GM23338 (cell line): ENCODE data around the gene R3HDM2. TPM values are rescaled to one million over a fixed set of nuclear protein-coding genes. Genes with fewer than 3 reads are reported as not detected.

Experiments
- EZH2 ChIP-seq: fragments of 200-600 bp; sonication (generic); IDR thresholded peaks from one replicate; pipeline ENCODE4 v1.8.0; 2017; ENCODE audit warnings: antibody characterized with exemption, mild to moderate bottlenecking, low read depth; ENCODE audit not compliant: unreplicated experiment
- EZH2phosphoT487 ChIP-seq: fragments of 200-600 bp; sonication (generic); IDR thresholded peaks from one replicate; pipeline ENCODE4 v1.8.1; 2018; ENCODE audit warnings: antibody characterized with exemption; ENCODE audit not compliant: unreplicated experiment
- STAT1 ChIP-seq: IDR thresholded peaks from one replicate; pipeline ENCODE4 v1.6.1; 2016; ENCODE audit warnings: antibody characterized with exemption; ENCODE audit not compliant: unreplicated experiment
- ZNF114 ChIP-seq: fragments of 250-450 bp; sonication (Bioruptor Pico); IDR thresholded peaks from 2 replicates; pipeline ENCODE4 v1.5.0; 2020; ENCODE audit warnings: mild to moderate bottlenecking, moderate library complexity
- ZNF331 ChIP-seq: fragments of 250-450 bp; sonication (Bioruptor Pico); IDR thresholded peaks from 2 replicates; pipeline ENCODE4 v1.5.0; 2020; ENCODE audit warnings: low read depth, mild to moderate bottlenecking, moderate library complexity
- polyA plus RNA-seq: library from polyadenylated mRNA; unstranded; fragments of >200 nt; fragmentation: Nextera tagmentation; extraction: Ambion mirVana; gene quantifications from 2 replicates; pipeline ENCODE4 v1.2.1, GENCODE V29; 2016
- total RNA-seq: library from RNA; depleted of rRNA; stranded (reverse); fragments of >200 nt; shearing (Covaris generic); gene quantifications from 2 replicates; pipeline ENCODE4 v1.2.3, GENCODE V29; 2014
- TF ChIP-seq, protein P1 (sequence below): fragments of 250-450 bp; sonication (Bioruptor Pico); IDR thresholded peaks from 2 replicates; pipeline ENCODE4 v1.5.0; 2020; ENCODE audit warnings: mild to moderate bottlenecking, moderate library complexity
- TF ChIP-seq, protein P2 (sequence below), 2 experiments: fragments of 200-600 bp in 1 of 2; sonication (generic) in 1 of 2; conservative IDR thresholded peaks; 2 replicates each; pipeline versions ENCODE4 v1.5.1 to v1.6.1; 2016 to 2017; ENCODE audit warnings: antibody characterized with exemption in 2 of 2, low read depth in 2 of 2, mild to moderate bottlenecking in 2 of 2, moderate library complexity in 1 of 2

Gene R3HDM2
- total and polyA plus RNA-seq, 2 experiments from 2014 or later = 9.6 to 19.6 TPM

DNA sequence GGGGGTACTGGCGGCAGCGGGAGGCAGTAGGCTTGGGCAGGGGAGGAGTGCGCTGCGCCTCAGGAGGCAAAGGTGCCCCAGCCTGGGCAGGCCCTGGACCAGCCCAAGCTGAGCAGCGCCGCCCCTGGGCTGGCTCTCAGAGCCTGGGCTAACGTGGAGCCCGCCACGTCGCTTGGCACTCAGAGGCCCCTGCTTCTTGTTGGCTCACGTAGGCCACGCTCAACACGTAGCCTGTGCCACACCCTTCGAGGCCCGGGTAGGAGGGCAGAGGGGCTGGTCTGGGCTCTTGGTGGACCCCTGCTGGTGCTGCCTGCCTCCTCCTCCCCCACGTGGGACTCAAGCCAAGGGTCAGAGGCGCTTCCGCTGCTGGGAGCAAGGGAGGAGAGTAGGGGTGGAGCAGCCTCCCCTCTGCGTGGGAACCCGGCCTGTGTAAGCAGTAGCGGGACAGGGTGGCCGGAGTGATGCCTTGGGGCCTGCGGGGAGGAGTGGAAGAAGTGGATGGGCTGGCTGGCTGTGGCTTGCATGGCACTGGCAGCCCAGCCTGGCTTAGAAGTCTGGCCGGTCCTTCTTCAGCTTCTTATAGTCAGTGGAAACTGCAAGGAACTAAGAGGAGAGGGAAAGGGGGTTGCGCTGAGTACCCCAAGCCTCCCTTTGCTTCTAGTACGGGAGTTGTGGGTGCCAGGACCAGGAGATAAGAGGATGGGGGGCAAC, 195.7 kb downstream of the R3HDM2 start (continued):
- TF ChIP-seq, protein P1, sequence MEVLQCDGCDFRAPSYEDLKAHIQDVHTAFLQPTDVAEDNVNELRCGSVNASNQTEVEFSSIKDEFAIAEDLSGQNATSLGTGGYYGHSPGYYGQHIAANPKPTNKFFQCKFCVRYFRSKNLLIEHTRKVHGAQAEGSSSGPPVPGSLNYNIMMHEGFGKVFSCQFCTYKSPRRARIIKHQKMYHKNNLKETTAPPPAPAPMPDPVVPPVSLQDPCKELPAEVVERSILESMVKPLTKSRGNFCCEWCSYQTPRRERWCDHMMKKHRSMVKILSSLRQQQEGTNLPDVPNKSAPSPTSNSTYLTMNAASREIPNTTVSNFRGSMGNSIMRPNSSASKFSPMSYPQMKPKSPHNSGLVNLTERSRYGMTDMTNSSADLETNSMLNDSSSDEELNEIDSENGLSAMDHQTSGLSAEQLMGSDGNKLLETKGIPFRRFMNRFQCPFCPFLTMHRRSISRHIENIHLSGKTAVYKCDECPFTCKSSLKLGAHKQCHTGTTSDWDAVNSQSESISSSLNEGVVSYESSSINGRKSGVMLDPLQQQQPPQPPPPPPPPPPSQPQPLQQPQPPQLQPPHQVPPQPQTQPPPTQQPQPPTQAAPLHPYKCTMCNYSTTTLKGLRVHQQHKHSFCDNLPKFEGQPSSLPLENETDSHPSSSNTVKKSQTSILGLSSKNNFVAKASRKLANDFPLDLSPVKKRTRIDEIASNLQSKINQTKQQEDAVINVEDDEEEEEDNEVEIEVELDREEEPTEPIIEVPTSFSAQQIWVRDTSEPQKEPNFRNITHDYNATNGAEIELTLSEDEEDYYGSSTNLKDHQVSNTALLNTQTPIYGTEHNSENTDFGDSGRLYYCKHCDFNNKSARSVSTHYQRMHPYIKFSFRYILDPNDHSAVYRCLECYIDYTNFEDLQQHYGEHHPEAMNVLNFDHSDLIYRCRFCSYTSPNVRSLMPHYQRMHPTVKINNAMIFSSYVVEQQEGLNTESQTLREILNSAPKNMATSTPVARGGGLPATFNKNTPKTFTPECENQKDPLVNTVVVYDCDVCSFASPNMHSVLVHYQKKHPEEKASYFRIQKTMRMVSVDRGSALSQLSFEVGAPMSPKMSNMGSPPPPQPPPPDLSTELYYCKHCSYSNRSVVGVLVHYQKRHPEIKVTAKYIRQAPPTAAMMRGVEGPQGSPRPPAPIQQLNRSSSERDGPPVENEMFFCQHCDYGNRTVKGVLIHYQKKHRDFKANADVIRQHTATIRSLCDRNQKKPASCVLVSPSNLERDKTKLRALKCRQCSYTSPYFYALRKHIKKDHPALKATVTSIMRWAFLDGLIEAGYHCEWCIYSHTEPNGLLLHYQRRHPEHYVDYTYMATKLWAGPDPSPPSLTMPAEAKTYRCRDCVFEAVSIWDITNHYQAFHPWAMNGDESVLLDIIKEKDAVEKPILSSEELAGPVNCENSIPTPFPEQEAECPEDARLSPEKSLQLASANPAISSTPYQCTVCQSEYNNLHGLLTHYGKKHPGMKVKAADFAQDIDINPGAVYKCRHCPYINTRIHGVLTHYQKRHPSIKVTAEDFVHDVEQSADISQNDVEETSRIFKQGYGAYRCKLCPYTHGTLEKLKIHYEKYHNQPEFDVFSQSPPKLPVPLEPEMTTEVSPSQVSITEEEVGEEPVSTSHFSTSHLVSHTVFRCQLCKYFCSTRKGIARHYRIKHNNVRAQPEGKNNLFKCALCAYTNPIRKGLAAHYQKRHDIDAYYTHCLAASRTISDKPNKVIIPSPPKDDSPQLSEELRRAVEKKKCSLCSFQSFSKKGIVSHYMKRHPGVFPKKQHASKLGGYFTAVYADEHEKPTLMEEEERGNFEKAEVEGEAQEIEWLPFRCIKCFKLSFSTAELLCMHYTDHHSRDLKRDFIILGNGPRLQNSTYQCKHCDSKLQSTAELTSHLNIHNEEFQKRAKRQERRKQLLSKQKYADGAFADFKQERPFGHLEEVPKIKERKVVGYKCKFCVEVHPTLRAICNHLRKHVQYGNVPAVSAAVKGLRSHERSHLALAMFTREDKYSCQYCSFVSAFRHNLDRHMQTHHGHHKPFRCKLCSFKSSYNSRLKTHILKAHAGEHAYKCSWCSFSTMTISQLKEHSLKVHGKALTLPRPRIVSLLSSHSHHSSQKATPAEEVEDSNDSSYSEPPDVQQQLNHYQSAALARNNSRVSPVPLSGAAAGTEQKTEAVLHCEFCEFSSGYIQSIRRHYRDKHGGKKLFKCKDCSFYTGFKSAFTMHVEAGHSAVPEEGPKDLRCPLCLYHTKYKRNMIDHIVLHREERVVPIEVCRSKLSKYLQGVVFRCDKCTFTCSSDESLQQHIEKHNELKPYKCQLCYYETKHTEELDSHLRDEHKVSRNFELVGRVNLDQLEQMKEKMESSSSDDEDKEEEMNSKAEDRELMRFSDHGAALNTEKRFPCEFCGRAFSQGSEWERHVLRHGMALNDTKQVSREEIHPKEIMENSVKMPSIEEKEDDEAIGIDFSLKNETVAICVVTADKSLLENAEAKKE (CRISPR knock-in tag) = no peak
- TF ChIP-seq, protein P2, sequence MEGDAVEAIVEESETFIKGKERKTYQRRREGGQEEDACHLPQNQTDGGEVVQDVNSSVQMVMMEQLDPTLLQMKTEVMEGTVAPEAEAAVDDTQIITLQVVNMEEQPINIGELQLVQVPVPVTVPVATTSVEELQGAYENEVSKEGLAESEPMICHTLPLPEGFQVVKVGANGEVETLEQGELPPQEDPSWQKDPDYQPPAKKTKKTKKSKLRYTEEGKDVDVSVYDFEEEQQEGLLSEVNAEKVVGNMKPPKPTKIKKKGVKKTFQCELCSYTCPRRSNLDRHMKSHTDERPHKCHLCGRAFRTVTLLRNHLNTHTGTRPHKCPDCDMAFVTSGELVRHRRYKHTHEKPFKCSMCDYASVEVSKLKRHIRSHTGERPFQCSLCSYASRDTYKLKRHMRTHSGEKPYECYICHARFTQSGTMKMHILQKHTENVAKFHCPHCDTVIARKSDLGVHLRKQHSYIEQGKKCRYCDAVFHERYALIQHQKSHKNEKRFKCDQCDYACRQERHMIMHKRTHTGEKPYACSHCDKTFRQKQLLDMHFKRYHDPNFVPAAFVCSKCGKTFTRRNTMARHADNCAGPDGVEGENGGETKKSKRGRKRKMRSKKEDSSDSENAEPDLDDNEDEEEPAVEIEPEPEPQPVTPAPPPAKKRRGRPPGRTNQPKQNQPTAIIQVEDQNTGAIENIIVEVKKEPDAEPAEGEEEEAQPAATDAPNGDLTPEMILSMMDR (conservative IDR thresholded peaks at IDR 0.05; ENCODE audit: low read depth in 2 of 2) = peak in 1 of 2 experiments; percentile 22; a peak in 2 of 4 replicates
- TF ChIP-seq EZH2phosphoT487 (no peak), ZNF331 (CRISPR knock-in tag) (no peak), ZNF114 (CRISPR knock-in tag) (no peak), STAT1 (no peak), EZH2 (no peak)
